NCI-H226 (cell line): Measurements from ENCODE around the gene DLG5.
A peak's percentile ranks its signal among the peaks of the same experiment; 100 is the strongest.

Experiments used
- DNase-seq: peaks from one replicate; pipeline ENCODE4 v3.0.0-alpha.2; 2015

DLG5 gene, protein sequence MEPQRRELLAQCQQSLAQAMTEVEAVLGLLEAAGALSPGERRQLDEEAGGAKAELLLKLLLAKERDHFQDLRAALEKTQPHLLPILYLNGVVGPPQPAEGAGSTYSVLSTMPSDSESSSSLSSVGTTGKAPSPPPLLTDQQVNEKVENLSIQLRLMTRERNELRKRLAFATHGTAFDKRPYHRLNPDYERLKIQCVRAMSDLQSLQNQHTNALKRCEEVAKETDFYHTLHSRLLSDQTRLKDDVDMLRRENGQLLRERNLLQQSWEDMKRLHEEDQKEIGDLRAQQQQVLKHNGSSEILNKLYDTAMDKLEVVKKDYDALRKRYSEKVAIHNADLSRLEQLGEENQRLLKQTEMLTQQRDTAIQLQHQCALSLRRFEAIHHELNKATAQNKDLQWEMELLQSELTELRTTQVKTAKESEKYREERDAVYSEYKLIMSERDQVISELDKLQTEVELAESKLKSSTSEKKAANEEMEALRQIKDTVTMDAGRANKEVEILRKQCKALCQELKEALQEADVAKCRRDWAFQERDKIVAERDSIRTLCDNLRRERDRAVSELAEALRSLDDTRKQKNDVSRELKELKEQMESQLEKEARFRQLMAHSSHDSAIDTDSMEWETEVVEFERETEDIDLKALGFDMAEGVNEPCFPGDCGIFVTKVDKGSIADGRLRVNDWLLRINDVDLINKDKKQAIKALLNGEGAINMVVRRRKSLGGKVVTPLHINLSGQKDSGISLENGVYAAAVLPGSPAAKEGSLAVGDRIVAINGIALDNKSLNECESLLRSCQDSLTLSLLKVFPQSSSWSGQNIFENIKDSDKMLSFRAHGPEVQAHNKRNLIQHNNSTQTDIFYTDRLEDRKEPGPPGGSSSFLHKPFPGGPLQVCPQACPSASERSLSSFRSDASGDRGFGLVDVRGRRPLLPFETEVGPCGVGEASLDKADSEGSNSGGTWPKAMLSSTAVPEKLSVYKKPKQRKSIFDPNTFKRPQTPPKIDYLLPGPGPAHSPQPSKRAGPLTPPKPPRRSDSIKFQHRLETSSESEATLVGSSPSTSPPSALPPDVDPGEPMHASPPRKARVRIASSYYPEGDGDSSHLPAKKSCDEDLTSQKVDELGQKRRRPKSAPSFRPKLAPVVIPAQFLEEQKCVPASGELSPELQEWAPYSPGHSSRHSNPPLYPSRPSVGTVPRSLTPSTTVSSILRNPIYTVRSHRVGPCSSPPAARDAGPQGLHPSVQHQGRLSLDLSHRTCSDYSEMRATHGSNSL (N-terminal part only)

DNA sequence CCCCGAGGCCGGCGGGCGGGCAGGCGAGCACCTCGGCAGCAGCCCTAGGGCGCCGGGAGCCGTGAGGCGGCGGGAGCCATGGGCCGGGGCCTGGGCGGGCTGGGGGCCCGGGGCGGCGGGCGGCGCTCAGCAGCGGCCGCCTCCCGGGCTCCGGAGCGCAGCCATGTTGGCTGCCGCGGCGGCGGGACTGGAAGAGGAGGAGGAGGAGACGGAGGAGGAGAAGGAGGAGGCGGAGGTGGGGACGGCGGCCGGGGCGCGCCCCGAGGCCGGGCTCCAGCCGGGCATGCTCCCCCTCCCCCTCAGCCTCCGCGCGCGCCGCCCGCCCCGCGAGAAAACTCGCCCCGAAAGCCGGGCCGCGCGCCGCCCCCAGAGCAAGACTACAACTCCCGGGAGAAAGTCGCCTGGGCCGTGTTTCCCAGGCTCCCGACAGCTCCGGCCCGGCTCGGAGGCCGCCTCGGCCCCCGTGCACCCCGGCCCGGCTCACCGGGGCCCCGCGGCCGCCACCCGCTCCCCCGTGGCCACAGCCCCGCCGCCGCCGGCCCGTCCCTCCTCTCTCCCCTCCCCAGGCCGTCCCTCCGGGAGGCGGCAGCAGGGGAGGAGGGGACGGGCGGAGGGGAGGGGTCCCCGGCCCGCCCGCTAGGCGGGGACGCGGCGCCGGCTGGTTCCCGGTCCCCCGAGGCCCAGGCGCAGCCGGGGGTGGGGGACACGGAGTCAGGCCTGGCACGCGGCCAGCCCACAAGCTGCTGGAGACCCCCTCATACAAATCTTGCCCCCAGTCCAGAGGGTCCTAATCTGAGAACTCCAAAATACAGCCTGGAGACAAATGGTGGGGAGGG is at the start of gene DLG5:
Gene DLG5 (minus strand): TSS at position 190 of the 836 bp plus-strand sequence. CDS start 235 bp downstream, outside the sequence.
- peak; percentile 57 for DNase-seq

DNA sequence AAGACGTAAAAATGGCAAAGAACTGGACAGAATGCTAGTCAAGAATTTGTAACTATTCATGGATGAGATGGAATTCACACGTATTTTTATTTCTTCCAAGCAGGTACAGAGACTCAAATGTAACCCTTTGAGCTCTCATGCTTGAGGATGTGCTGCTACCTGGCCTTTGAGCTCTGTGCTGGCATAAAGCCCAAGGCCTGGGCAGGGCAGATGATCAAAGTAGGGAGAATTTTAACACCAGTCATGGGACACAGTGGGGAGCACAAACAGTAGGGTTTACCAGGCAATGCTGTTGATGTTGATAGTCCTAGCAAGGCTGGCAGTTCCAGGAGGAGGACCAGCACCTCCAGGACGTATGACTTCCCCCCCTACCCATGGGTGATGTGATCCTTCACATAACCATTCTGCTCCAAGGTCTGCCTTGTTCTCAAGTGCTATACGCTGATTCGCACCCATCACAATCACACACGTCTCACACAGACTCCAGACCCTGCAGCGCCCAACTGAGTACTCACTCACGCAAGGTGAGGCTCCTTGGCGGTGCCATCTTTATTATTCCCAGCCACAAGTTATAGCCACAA is 48.6 kb upstream of the DLG5 start:
- no peak for DNase-seq

DNA sequence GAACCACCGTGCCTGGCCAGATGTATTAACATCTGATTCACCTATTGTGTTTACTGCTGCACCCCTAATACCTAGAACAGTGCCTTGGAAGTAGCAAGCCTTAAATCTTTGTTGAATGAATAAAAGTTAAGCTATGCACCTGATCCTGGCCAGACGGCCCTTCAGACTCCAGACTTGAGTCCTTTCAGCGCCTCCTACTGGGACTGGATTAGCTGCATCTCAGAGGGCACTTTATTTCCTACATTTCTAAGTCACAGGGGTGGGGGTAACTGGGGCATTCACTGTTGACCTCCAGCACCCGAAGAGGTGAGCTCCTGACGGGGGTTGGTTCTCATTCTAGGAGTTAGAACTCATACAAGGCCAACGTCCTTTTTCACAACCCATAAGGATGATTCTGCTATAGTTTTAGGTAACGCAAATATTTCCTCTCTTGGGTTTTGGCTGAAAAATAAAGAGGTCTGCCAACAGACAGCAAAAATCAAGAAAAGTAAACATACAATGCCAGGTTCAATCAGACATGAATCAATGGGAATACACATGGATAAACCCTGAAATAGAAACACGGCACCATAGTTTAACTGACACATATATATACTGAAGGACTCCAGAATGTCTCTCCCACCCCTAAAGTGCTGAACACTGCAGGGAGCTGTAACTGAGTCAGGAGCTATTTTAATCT is 48.0 kb upstream of the DLG5 start:
- DNase-seq, result no peak

DNA sequence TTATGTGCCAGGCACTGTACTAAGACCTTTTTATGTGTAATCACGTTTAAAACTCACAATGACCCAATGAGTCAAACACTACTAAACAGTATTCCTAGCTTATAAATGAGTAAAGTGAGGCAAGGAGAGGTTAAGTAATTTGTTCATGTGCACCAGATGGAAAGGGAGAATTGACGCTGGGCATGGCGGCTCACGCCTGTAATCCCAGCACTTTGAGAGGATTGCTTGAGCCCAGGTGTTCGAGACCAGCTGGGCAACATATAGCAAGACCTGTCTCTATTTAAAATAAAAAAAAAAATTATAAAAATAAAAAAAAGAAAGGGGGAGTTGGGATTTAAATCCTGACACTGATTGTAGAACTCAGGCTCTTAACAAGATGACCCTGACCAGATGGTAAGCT is 46.7 kb upstream of the DLG5 start:
- no peak for DNase-seq

DNA sequence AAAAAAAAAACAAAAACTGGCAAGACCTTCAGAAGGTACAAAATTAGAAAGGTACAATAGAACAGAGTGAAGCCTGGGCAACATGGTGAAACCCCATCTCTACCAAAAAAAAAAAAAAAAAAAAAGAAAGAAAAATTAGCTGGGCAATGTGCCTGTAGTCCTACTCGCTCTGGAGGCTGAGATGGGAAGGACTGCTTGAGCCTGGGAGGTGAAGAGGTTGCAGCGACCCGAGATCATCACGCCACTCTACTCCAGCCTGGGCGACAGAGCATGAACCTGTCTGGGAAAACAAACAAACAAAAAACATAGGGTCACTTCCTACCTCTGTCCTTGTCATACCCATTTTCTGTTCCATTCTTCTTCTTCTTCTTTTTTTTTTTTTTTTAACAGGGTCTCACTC is 45.6 kb upstream of the DLG5 start:
- DNase-seq, result no peak

DNA sequence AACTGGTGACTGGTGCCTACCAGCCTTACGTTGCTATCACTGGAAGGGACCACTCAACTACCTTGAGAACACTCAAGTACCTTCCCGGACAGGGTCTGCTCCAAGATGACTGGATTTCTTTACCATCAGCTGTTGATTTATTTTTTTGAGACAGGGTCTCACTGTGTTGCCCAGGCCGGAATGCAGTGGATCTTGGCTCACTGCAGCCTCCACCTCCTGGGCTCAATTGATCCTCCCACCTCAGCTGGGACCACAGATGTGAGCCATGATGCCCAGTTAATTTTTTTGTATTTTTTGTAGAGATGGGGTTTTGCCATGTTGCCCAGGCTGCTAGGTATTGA is 45.2 kb upstream of the DLG5 start:
- DNase-seq, result no peak

DNA sequence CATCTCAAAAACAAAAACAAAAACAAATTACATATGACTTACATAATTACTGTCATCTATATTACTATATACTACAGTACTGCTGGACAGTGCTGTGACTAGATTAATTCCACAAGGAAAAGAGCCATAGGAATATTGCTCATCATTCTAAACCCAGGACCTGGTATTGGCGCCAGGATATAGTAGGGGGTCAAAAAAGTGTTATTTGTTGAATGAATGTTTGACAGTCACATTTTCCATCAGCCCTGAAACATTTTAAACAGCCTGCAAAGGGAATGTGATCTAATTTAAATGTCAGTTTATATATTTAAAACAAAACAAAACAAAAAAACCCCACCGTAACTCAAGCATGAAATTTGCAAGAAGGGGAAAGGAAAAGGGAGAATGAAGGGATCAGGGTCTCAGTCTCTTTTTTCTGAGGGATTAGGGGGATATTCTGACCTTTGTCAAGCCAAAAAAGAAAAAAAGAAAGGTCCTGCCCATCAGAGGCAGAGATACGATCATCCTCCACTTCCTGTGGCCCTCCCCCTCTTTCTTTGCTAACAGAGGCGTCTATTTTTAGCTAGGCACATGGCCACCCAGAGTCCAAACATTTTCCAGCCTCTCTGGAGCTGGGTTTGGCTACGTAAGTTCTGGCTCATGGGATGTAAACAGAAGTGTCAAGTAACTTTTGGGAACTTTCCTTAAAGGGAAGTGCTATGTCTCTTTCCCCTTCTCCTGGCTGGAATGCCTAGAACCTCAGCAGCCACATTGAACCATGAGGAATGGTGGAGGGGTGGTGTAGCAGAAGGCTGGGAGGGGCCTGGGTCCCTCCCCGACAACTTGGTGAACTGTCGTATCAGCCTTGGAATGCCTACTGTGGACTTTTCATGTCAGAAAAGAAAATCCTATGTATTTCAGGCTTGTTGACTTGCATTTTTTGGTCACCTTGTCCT is 44.6 kb upstream of the DLG5 start:
- DNase-seq, result peak; percentile 51

DNA sequence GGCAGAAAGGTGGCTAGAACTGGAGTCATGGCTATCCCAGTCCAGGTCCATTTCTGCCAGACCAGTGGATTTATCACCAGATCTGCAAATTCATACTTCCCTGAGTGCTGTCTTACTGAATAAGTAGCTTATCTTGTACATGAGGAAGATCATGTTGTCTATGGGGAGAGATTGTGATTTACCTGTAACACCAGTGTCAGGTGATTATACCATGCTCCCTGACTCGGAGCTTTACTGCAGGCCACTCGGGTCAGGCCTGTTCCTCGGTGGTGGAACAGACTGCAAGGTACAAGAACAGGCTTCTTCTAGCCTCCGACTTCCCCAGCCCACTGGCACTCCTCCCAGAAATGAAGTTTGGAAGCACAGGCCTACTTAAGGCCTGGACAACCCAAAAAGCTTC is 42.6 kb upstream of the DLG5 start:
- DNase-seq, result no peak

DNA sequence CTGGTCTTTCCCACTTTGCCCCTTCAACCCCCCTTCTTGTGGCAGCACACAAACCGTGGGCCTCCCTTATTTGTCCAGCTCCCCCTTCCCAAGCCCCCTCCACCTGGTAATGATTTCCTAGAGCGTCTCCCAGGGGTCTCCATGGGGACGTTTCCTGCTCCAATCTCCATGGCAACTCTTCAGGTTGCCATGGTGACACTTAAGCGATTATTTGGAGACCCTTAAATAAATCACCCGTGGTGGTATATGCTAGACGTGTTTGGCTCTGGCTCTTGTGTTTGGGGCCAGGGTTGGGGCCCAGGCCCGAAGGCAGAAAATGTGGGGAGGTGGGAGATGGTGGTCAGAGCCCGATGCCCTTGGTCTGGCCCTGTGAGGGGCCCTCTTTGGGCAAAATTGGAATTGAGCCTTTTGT is 41.1 kb upstream of the DLG5 start:
- no peak for DNase-seq

DNA sequence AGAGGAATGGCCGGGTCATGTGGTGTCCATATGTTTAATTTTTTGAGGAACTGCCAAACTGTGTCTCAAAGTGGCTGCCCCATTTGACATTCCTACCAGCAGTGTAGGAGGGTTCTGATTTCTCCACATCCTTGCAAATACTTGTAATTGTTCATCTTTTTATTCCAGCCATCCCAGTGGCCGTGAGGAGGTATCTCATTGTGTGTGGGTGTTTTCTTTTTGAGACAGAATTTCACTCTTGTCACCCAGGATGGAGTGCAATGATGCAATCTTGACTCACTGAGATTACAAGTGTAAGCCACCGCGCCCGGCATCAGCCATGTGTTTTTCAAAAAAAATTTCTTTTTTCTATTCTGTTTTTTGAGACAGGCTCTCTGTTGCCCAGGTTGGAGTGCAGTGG is 38.7 kb upstream of the DLG5 start:
- peak; percentile 62 for DNase-seq

DNA sequence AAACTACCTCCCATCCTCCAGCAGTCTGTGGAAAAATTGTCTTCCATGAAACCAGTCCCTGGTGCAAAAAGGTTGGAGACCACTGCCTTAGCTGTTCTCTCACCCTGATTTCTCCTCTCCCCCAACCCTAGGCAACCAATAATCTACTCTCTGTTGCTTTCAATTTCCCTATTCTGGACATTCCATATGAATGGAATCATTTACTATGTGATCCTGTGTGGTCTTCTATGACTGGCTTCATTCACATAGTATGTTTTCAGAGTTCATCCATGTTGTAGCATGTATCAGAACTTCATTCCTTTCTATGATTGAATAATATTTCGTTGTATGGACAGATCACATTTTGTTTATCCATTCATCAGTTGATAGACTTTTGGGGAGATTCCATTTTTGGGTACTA is 38.3 kb upstream of the DLG5 start:
- no peak for DNase-seq

DNA sequence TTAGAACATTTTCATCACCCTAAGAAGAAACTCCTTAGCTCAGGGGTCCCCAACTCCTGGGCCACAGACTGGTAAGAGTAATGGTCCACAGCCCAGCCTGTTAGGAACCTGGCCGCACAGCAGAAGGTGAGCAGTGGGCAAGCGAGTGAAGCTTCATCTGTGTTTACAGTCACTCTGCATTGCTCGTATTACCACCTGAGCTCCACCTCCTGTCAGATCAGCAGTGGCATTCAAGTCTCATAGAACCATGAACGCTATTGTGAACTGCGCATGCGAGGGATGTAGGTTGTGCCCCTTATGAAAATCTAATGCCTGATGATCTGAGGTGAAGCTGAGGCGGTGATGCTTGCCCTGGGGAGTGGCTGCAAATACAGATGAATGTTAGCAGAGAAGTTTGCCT is 37.3 kb upstream of the DLG5 start:
- no peak for DNase-seq

DNA sequence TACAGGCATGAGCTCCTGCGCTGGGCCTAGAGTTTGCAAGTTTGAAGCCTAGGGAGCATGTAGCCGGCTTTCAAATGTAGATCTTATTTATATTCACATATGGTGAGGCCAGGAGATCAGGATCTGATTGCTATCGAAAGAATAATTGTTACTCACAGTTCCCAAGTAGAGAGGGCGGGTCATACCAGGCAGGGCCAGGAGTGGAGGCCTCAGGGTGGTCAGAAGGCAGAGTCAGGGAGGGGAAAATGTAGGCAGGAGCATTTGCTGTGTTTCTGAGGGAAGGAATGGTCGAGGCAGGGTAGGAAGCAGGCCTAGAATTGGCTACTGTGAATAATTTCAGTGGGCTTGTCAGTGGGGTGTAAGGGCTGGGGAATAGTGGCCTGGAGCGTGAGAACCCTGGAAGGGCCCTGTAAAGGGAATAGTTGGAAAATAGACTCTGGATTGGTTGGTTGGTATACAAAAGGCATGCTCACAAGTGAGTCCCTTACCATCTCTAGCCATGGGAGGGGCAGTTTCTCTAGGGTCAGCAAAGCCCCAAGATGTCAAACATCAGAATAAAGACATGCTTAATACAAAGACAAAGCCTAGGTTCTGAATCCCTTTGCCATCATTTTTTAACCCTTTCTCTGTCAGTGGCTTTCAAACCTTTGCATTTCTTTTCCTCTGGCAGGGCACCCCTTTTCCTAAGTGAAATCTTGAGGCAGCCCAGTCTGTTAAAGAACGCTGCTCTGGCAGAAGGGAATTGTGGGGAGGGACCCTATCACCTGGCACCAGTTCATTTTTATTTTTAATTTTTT is 36.0 kb upstream of the DLG5 start:
- no peak for DNase-seq

DNA sequence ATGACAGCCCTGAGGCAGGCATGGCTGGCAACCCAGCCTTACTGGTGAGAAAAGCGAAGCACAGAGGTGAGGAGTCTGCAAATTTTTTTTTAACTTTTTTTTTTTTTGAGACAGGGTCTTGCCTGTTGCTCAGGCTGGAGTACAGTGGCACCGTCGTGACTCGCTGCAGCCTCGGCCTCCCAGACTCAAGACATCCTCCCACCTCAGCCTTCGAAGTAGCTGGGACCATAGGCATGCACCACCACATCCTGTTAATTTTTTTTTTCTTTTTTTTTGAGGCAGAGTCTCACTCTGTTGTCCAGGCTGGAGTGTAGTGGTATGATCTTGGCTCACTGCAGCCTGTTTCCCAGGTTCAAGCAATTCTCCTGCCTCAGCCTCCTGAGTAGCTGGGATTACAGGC is 35.1 kb upstream of the DLG5 start:
- DNase-seq, result no peak

DNA sequence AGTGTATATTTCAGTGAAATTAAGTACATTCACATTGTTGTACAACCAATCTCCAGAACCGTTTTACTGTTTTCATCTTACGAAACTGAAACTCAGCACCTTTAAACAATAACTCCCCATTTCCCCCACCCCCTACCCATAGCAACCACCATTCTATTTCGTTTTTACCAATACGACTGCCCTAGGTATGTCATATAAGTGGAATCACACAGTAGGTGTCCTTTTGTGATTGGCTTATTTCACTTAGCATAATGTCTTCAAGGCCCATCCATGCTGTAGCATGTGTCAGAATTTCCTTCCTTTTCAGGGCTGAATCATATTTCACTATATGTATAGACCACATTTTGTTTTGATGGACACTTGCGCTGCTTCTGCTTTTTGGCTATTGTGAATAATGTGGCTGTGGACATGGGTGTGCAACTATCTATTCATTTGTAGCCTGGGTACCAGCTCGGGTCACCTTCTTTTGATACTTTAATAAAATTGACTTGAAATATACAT is 34.3 kb upstream of the DLG5 start:
- DNase-seq, result no peak

DNA sequence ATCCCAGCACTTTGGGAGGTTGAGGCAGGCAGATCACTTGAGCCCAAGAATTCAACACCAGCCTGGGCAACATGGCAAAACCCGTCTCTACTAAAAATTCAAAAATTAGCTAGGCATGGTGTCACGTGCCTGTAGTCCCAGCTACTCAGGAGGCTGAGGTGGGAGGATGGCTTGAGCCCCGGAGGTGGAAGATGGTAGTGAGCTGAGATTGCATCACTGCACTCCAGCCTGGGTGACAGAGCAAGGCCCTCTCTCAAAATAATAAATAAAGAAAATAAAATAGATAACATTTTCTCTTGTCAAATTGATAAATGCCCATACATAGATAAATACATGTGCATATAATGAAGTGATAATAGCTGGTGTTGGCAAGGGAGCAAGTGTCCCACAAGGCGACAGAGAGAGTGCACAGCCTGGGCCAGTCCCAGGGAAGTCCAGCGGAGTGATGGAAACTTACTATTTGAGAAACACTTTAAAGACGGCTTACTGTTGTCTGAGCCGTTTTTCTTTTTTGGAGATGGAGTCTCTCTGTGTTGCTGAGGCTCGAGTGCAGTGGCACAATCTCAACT is 33.4 kb upstream of the DLG5 start:
- no peak for DNase-seq

DNA sequence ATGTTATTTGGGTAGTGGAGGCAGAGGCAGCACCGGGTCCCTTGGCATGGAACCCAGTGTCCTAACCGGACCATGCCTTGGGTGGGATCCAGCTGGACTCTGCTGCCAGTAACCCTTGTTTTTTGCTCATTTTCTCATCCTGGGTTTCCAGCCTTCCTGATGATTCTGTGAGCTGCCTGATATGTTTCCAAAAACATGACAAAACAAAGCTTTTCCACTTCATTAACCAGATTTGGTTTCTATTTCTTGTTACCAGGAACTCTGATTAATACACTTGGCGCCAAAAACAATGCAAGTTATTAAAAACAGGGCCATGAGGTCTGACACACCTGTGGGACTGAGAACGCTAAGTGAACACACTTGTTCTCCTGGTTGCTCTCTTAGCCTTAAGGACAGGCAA is 32.8 kb upstream of the DLG5 start:
- no peak for DNase-seq

DNA sequence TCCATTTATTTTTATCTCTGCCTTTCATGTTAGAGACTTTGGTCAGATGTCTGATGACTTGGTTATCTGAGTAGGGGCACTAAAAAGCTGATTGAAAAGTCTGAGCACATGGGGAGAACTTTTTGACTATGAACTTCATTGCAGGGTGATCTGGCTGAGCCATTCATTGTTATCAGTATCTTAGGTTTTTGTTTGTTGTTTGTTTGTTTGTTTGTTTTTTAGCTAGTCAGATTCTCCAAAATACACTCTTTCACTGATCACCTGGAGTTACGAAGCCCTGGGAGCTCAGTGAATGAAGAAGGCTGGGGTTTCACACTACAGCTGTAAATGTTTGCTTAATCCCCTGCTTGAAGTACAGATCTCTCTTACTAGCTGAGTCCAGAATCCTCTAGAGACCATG is 28.6 kb upstream of the DLG5 start:
- no peak for DNase-seq

DNA sequence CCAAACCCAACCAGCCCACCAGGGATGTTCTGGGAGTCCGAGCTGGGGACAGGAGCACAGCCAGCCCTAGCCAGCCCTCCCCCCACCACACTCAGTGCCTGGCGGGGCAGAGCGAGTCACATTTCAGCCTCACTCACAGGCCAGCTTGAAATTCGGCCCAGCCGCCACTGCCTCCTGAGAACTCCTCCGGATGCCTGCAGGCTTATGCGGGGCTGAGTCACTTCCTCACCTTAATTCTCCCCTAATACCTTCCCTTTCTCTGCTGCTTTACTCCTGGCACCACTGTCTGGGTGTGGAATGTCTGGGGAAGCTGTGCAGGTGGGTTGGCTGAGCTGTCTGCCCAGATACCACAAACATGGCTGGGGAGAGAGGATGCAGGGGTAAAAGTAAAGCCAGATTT is 22.6 kb upstream of the DLG5 start:
- peak; percentile 98 for DNase-seq
